GM18867 (cell line): ENCODE results near the gene DGAT2L6.

ENCODE experiments used
- ATAC-seq: cut with Tn5 transposase; IDR thresholded peaks from one replicate; pipeline ENCODE4 v1.9.1; 2021; ENCODE audit warnings: mild to moderate bottlenecking, moderate library complexity; ENCODE audit not compliant: unreplicated experiment

Gene DGAT2L6

GRCh38 chrX:70176938-70177533 is at the start of gene DGAT2L6:
DGAT2L6 (plus strand) TSS chrX:70177483; CDS start chrX:70177583, 100 bp downstream.
- ATAC-seq, result no peak

GRCh38 chrX:70128071-70128470 is 49.2 kb upstream of the DGAT2L6 start:
- ATAC-seq, result no peak

- ATAC-seq, result no peak
Observed at GRCh38 chrX:70129816-70130215, 47.5 kb upstream of the DGAT2L6 start.

GRCh38 chrX:70132224-70132623 is 45.1 kb upstream of the DGAT2L6 start:
- no peak for ATAC-seq

- ATAC-seq, result no peak
Observed at GRCh38 chrX:70132877-70133302, 44.4 kb upstream of the DGAT2L6 start.

GRCh38 chrX:70133303-70134115 is 43.8 kb upstream of the DGAT2L6 start, which contains the start of gene IGBP1:
IGBP1 (plus strand) TSS chrX:70133447; CDS start chrX:70133948, 501 bp downstream.
- peak; percentile 92 for ATAC-seq

- peak; percentile 24 for ATAC-seq
Observed at GRCh38 chrX:70134116-70134477, 43.2 kb upstream of the DGAT2L6 start.

GRCh38 chrX:70138622-70139021 is 38.7 kb upstream of the DGAT2L6 start:
- no peak for ATAC-seq

- no peak for ATAC-seq
Observed at GRCh38 chrX:70139736-70140135, 37.5 kb upstream of the DGAT2L6 start.

GRCh38 chrX:70141373-70141772 is 35.9 kb upstream of the DGAT2L6 start:
- ATAC-seq, result no peak

- no peak for ATAC-seq
Observed at GRCh38 chrX:70166601-70167590, 10.4 kb upstream of the DGAT2L6 start.

GRCh38 chrX:70168238-70169188 is 8.8 kb upstream of the DGAT2L6 start:
- ATAC-seq, result no peak

GRCh38 chrX:70169281-70169680 is 8.0 kb upstream of the DGAT2L6 start:
- no peak for ATAC-seq

- no peak for ATAC-seq
Observed at GRCh38 chrX:70171624-70172023, 5.7 kb upstream of the DGAT2L6 start.

GRCh38 chrX:70172221-70172620 is 5.1 kb upstream of the DGAT2L6 start:
- no peak for ATAC-seq

- ATAC-seq, result no peak
Observed at GRCh38 chrX:70172964-70173363, 4.3 kb upstream of the DGAT2L6 start.

- no peak for ATAC-seq
Observed at GRCh38 chrX:70174754-70175153, 2.5 kb upstream of the DGAT2L6 start.

GRCh38 chrX:70175338-70175737 is 1.9 kb upstream of the DGAT2L6 start:
- no peak for ATAC-seq

GRCh38 chrX:70183091-70183490 is 5.8 kb downstream of the DGAT2L6 start:
- no peak for ATAC-seq

GRCh38 chrX:70190225-70190624 is 12.9 kb downstream of the DGAT2L6 start:
- ATAC-seq, result no peak
